ENCODE measurements around the gene SLC8A3.

The SLC8A3 gene

GRCh38 chr14:70180718-70181117 lies 8.0 kb downstream of the SLC8A3 start:
- in situ Hi-C loops (cut with HindIII; ENCODE audit: low sequenced_read_pairs), result no loop called here

DNA sequence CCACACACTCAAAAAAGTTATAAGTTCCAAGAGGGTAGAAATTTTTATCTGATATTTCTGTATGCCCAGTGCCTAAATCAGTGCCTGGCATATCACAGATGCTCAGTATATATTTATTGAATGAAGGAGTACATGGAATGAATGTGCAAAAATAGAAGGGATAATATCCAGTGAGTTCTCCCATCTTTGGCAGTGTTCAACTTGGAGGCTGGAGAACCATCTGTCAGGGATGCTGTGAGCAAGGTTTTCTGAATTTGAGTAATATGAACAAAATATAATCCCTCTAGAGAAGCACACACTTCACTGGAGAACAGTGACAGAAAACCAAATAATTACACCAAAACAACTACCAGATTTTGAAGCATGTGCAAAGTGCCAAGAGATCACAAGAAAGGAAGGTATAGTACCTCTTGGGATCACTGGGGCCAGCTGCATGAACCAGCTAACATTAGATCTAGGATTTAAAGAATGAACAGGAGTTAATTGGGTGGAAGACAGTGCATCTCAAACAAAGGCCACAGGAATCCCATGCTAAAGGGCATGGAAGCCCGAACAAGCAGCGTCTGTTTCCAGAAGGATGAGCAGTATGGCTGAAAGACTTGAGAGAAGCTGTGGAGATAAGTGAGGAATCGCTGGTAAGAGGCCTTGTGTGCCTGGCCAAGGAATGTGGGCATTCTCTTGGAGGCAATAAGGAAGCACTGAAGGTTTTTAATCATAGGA lies 11.5 kb downstream of the SLC8A3 start:
- in situ Hi-C loops (cut with HindIII; ENCODE audit: low sequenced_read_pairs), result loop anchor here (10.0 kb wide), 1 partner anchor 98 kb away; no protein-coding TSS in a partner anchor

GRCh38 chr14:70173569-70173968 lies 15.2 kb downstream of the SLC8A3 start:
- in situ Hi-C loops (cut with HindIII; ENCODE audit: low sequenced_read_pairs), result loop anchor here (10.0 kb wide), 1 partner anchor 101 kb away; no protein-coding TSS in a partner anchor

DNA sequence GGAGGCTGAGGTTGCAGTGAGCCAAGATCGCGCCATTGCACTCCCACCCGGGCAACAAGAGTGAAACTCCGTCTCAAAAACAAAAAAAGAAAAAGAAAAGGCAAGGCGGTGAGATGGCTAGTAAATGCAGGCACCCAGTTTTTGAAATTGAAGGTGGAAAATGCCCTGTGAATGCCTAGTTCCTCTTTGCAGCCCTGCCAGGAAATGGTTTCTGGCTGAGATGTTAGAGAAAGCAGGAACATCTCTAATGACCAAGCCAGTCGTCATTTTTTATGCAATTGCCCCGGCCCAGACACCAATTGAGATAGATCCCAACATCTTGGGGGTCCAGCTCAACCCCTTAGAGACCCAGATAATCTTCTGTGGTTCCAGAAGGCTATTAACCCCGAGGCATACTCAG lies 17.0 kb downstream of the SLC8A3 start:
- in situ Hi-C loops (cut with HindIII; ENCODE audit: low sequenced_read_pairs), result loop anchor here (10.0 kb wide), 1 partner anchor 103 kb away; no protein-coding TSS in a partner anchor

- in situ Hi-C loops (cut with HindIII; ENCODE audit: low sequenced_read_pairs), result loop anchor here (10.0 kb wide), 1 partner anchor 104 kb away; no protein-coding TSS in a partner anchor
These were observed 17.8 kb downstream of the SLC8A3 start for GRCh38 chr14:70170976-70171375.

- in situ Hi-C loops (cut with HindIII; ENCODE audit: low sequenced_read_pairs), result no loop called here
These were observed 20.3 kb downstream of the SLC8A3 start for GRCh38 chr14:70168406-70168805.

DNA sequence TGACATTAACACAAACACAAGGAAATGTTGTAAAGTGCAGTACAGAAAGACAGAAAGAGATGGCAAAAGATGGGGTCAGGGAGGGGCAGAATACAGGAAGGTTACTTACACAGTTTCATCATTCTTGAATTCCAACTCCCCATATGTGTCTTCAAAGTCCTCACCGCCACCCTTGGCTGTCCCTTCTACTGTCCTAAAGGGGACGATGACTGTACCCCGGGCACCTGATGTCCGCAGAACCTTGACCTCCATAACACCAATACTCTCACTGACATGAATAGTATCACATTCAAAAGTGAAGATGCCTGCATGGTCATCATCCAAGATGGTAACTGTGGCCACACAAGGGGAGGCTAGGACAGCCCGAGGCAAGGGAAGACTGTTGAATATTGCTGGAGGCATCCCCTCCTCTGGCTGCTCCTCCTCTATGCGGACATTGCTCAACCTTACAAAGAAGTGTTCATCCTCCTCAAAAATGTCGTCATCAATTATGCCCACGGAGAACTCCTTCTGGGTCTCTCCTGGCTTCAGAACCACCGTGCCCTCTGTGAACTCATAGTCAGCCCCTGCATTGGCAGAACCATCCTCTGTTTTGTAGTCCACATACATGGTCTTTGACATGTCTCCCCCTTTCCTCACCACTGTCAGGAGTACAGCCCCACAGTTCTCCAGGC lies 22.1 kb downstream of the SLC8A3 start:
- in situ Hi-C loops (cut with HindIII; ENCODE audit: low sequenced_read_pairs), result no loop called here

GRCh38 chr14:70162358-70162757 lies 26.4 kb downstream of the SLC8A3 start:
- in situ Hi-C loops (cut with HindIII; ENCODE audit: low sequenced_read_pairs), result no loop called here

GRCh38 chr14:70156592-70156991 lies 32.2 kb downstream of the SLC8A3 start:
- in situ Hi-C loops (cut with HindIII; ENCODE audit: low sequenced_read_pairs), result no loop called here

- in situ Hi-C loops (cut with HindIII; ENCODE audit: low sequenced_read_pairs), result no loop called here
These were observed 36.0 kb downstream of the SLC8A3 start for GRCh38 chr14:70152704-70153103.

DNA sequence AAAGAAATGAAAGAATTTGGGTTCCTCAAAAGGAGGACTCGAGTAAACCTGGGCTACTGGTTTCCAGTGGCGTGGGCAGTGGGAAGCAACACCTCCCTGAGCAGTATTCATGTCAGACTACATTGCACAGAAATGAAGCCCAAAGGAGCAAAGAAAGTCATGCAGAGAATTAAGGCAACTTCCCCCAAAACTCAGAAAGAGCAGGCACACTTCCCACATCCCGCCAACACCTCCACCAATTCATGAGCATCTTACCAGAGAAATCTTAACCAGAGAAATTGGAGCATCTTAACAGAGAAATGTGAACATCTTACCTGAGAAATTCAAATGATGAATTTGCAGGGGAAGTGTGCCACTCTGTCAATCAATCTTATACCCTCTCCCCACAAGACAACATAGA lies 36.7 kb downstream of the SLC8A3 start:
- in situ Hi-C loops (cut with HindIII; ENCODE audit: low sequenced_read_pairs), result no loop called here

- in situ Hi-C loops (cut with HindIII; ENCODE audit: low sequenced_read_pairs), result loop anchor here (5.0 kb wide), 1 partner anchor 37 kb away; no protein-coding TSS in a partner anchor
These were observed 39.1 kb downstream of the SLC8A3 start for GRCh38 chr14:70149596-70150165.

DNA sequence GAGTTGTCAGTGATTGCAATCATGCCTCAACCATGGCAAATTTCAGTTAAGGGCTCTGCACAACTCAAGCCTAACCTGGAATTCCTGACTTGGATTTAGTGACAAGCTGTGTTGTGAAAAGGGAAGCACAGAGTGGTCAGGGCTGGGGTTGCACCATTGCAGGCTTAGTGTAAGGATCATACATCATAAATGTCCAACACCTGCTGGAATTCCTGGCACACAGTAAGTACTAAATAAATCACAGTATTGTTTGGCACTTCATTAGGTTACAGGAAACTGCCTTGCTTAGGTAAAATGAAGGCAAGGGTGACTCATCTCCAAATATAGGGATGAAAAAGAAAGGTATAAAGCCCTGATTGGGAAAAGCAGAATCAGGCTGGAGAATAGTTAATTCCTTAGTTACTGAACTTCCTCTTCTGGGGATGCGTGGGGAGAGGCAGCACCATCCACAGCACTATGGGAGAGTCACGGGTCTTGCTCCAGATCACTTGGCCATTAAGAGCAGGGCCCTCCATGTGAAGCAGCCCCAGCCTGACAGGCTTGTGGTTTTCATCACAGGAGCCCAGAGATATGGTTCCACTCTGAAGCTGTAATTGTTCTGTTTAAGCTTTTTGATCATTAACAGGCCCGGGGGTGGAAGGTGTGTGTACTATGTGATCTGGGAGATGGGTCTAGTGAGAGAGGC lies 39.7 kb downstream of the SLC8A3 start:
- in situ Hi-C loops (cut with HindIII; ENCODE audit: low sequenced_read_pairs), result loop anchor here (5.0 kb wide), 1 partner anchor 37 kb away; no protein-coding TSS in a partner anchor

DNA sequence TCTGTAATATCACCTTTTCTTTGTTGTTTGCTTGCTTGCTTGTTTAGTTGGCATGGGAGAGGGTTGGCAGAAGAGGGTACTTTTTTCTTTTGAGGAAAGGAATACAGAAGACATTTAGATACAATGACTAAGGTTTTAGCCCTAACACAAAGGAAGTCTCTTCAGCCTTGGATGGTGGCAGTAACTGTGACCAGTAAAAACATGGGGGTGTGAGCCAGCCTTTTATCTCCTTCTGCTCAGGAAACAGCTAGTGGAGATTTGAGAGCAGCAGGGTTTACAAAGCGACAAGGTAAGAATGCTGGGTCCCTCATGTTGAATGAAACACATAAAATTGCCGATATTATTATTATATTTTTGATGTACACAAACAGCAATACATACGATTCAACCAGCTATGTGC lies 40.4 kb downstream of the SLC8A3 start:
- in situ Hi-C loops (cut with HindIII; ENCODE audit: low sequenced_read_pairs), result loop anchor here (5.0 kb wide), 1 partner anchor 36 kb away; no protein-coding TSS in a partner anchor

- in situ Hi-C loops (cut with HindIII; ENCODE audit: low sequenced_read_pairs), result no loop called here
These were observed 44.7 kb downstream of the SLC8A3 start for GRCh38 chr14:70144046-70144445.

DNA sequence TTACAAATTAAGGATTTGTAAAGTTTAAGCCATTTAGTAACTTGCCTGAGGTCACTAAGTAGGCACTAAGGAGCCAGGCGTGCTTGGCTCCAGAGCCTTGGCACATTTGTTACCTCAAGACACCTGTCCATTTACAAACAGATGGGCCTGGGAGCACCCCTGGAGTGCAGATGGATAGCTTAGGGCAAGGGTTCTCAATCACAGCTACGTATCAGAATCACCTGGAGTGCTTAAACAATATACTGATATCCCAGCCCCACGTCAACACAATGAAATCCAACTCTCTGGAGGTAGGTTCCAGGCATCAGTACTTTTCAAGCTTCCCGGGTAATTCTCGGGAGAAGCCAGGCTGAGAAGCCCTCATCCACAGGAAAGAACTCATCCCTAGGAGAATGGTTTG lies 45.4 kb downstream of the SLC8A3 start:
- in situ Hi-C loops (cut with HindIII; ENCODE audit: low sequenced_read_pairs), result no loop called here

DNA sequence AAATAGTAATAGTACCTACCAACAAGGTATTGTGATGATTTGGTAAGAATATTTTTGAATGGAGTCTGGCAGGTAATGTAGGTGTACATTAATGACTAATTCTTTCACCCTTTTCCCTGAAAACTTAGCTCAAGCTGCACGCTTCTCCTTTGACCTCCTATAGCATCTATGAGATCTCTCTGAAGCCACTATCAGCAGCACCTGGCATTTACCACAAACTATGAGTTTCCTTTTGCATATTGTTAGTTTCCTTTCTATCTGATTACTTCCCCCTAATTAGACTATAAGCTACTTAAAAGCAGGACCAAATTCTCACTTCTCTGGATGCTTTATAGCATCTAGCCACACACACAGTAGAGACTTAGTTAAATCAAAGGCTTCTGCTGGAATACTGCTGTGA lies 48.1 kb downstream of the SLC8A3 start:
- in situ Hi-C loops (cut with HindIII; ENCODE audit: low sequenced_read_pairs), result no loop called here

GRCh38 chr14:70139384-70139783 lies 49.4 kb downstream of the SLC8A3 start:
- in situ Hi-C loops (cut with HindIII; ENCODE audit: low sequenced_read_pairs), result no loop called here

- in situ Hi-C loops (cut with HindIII; ENCODE audit: low sequenced_read_pairs), result no loop called here
These were observed 51.0 kb downstream of the SLC8A3 start for GRCh38 chr14:70137788-70138187.

DNA sequence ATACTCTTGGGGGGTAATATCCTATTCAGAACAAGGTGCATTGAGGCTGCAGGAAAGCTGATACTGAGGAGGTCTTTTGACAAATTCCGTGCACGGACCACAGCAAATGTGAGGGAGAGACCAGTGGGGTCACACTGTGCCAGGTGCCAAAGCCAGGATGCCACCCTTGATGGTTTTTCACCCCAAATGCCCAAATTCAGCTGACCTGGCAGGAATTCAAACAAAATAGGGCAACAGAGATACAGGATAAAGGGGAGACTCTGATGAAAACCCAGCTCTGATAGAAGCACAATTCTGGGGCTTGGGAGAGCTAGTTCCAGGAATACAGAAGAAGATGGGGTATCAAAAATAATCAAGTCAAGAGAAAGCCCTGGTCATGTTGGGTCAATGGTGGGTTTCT lies 55.3 kb downstream of the SLC8A3 start:
- in situ Hi-C loops (cut with HindIII; ENCODE audit: low sequenced_read_pairs), result no loop called here

GRCh38 chr14:70130482-70130881 lies 58.3 kb downstream of the SLC8A3 start:
- in situ Hi-C loops (cut with HindIII; ENCODE audit: low sequenced_read_pairs), result no loop called here

All from endothelial cell of hepatic sinusoid (primary cell).